HG03103 (cell line): ENCODE data around the gene NDUFS6.

ENCODE experiments used
- ATAC-seq: cut with Tn5 transposase; IDR thresholded peaks from one replicate; pipeline ENCODE4 v1.9.1; 2021; ENCODE audit warnings: low read depth; ENCODE audit not compliant: unreplicated experiment

NDUFS6 gene

GRCh38 chr5:1845696-1846095 lies 44.5 kb downstream of the NDUFS6 start:
- ATAC-seq, result no peak

GRCh38 chr5:1846583-1846982 lies 45.4 kb downstream of the NDUFS6 start:
- no peak for ATAC-seq

GRCh38 chr5:1847056-1847455 lies 45.8 kb downstream of the NDUFS6 start:
- ATAC-seq, result no peak

- no peak for ATAC-seq
Measured at GRCh38 chr5:1847611-1848010, 46.4 kb downstream of the NDUFS6 start.

- no peak for ATAC-seq
Measured at GRCh38 chr5:1850324-1851154, 49.3 kb downstream of the NDUFS6 start.

GRCh38 chr5:1851290-1851934 lies 50.2 kb downstream of the NDUFS6 start:
- ATAC-seq, result no peak

GRCh38 chr5:1852324-1852947 lies 51.2 kb downstream of the NDUFS6 start:
- no peak for ATAC-seq

GRCh38 chr5:1853531-1853930 lies 52.3 kb downstream of the NDUFS6 start:
- ATAC-seq, result no peak

- no peak for ATAC-seq
Measured at GRCh38 chr5:1855075-1855474, 53.9 kb downstream of the NDUFS6 start.

- no peak for ATAC-seq
Measured at GRCh38 chr5:1855596-1855995, 54.4 kb downstream of the NDUFS6 start.

GRCh38 chr5:1856596-1857255 lies 55.5 kb downstream of the NDUFS6 start:
- ATAC-seq, result no peak

- ATAC-seq, result no peak
Measured at GRCh38 chr5:1857256-1857600, 56.0 kb downstream of the NDUFS6 start.

GRCh38 chr5:1858436-1858835 lies 57.2 kb downstream of the NDUFS6 start:
- no peak for ATAC-seq

GRCh38 chr5:1859099-1859498 lies 57.9 kb downstream of the NDUFS6 start:
- no peak for ATAC-seq

- ATAC-seq, result no peak
Measured at GRCh38 chr5:1860021-1860610, 58.9 kb downstream of the NDUFS6 start.

- ATAC-seq, result no peak
Measured at GRCh38 chr5:1860949-1861348, 59.7 kb downstream of the NDUFS6 start.

GRCh38 chr5:1864896-1865440 lies 63.8 kb downstream of the NDUFS6 start:
- no peak for ATAC-seq

- no peak for ATAC-seq
Measured at GRCh38 chr5:1865486-1865885, 64.3 kb downstream of the NDUFS6 start.
